GM13976 (cell line): Measurements from ENCODE around the gene ADGRA1.

Experiments used
- DNase-seq: peaks from one replicate; pipeline ENCODE4 v3.0.0; 2012; ENCODE audit warnings: low spot score
- CTCF ChIP-seq: IDR thresholded peaks from 2 replicates; pipeline ENCODE4 v1.5.1; 2012; ENCODE audit warnings: borderline replicate concordance, mild to moderate bottlenecking; ENCODE audit not compliant: insufficient read depth; ENCODE audit errors: extremely low read depth, missing control alignments, control extremely low read depth
- in situ Hi-C: fragments of 300-500 bp; cut with MboI; formaldehyde crosslinking; loops from one replicate; pipeline ENCODE4 v1.12.0; 2022; ENCODE audit warnings: low sequenced_read_pairs, mixed read lengths, inconsistent platforms; ENCODE audit not compliant: unreplicated experiment

ADGRA1 gene

GRCh38 chr10:133042061-133042460, 45.7 kb upstream of the ADGRA1 start:
- in situ Hi-C loops, result no loop called here
- DNase-seq, result no peak
- no peak for TF ChIP-seq CTCF

GRCh38 chr10:133042816-133043215, 44.9 kb upstream of the ADGRA1 start:
- no peak for DNase-seq
- in situ Hi-C loops, result no loop called here
- no peak for TF ChIP-seq CTCF

GRCh38 chr10:133043541-133044225, 44.0 kb upstream of the ADGRA1 start:
- in situ Hi-C loops, result no loop called here
- TF ChIP-seq CTCF, result no peak
- DNase-seq, result no peak

- DNase-seq, result no peak
- in situ Hi-C loops, result no loop called here
- TF ChIP-seq CTCF, result no peak
Observed at GRCh38 chr10:133044401-133044811, 43.3 kb upstream of the ADGRA1 start.

- TF ChIP-seq CTCF, result no peak
- in situ Hi-C loops, result no loop called here
- DNase-seq, result no peak
Observed at GRCh38 chr10:133045556-133046389, 42.0 kb upstream of the ADGRA1 start.

GRCh38 chr10:133046390-133046765, 41.3 kb upstream of the ADGRA1 start:
- DNase-seq, result no peak
- in situ Hi-C loops, result no loop called here
- TF ChIP-seq CTCF, result no peak
